ENCODE measurements around the gene NPAS2.

Gene NPAS2

DNA sequence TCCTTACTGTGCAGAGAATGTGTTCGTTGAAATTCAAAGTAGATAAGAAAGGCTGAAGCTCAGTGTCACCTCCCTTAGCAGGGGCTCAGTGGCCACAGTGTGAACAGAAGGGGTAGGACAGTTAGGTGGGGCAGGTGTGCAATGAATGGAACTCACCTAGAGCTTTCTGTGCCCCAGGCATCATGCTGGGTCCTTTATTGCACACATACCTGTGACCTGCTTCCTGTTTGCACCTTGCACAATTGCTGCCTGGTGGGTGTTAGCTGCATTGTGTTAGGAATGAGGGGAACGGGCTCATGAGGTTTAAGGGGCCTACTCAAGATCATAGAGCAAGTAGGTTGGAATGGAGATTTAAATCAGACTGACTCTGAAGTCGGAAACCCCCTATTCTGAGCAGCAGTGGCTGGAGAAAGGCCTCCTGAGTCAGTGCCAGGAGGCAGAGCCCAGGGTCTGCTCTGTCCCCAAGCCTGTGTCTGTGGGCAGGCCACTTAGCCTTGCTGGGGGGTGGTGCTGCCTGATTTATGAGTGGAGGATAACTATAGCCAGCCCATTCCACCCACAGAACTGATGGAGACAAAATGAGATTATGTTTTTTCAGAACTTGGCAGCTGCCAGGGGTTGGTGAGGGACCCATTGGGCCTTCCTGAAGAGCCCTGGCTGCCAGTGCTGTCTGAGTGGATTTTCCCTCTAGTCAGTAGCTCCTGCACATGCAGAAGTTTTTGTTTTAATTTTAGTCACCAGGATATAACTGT, 76.2 kb downstream of the NPAS2 start:
- TF ChIP-seq ZFX (IDR thresholded peaks at IDR 0.05), result no peak
- no peak for TF ChIP-seq CTCF (conservative IDR thresholded peaks at IDR 0.05)
- no peak overlapping the region for H3K27ac ChIP-seq

DNA sequence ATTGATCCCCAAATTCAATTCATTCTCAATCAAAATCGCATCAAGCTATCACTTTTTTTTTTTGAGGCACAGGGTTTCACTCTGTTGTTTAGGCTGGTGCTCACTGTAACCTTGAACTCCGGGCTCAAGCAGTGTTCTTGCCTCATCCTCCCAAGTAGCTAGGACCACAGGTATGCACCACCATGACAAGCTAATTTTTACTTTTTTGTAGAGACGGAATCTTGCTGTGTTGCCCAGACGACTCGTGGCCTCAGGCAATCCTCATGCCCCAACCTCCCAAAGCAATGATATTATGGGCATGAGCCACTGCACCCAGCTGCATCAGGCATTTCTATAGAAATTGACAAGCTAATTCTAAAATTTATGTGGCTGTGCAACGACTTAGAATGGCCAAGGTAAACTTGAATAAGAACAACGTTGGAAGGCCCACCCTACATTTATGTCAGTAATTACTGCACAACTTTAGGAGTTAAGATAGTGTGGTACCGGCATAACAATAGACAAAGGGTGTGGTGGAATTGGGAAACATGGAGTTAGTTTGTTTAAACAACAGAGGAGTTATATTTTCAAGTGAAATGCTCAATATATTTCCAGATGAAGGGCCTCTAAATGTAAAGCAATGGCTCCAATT, 78.2 kb downstream of the NPAS2 start:
- no peak overlapping the region for H3K27ac ChIP-seq
- no peak for TF ChIP-seq ZFX (IDR thresholded peaks at IDR 0.05)
- no peak for TF ChIP-seq CTCF (conservative IDR thresholded peaks at IDR 0.05)

DNA sequence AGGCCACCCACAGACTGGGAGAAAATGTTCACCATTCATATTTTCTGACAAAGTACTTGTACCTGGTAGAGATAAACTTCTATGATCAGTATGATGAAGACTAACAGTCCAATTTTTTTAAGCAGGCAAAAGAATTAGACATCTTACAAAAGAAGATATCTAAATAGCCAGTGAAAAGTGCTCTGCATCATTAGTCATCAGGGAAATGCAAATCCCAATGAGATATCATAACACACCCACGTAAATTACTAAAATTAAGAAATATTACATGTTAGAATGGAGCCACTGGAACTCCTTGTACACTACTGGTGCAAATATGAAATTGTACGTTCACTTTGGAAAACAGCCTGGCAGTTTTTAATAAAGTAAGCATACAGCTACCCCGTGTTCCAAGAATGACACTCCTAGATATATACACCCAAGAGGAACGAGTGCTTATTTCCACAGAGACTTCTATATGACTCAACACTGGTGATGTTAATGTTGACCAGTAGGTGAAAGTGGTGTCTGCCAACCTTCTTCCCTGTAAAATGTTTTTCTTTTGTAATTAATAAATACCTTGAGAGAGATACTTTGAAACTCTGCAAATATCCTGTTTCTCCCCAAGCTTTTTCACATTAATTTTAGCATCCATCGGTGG, 80.3 kb downstream of the NPAS2 start:
- TF ChIP-seq CTCF (conservative IDR thresholded peaks at IDR 0.05) (no peak), ZFX (IDR thresholded peaks at IDR 0.05) (no peak)

GRCh38 chr2:100902817-100903405, 83.0 kb downstream of the NPAS2 start:
- peak overlapping the region; percentile 75 for H3K27ac ChIP-seq
- TF ChIP-seq CTCF (conservative IDR thresholded peaks at IDR 0.05) (no peak), ZFX (IDR thresholded peaks at IDR 0.05) (no peak)

More for the DNA sequence above, 80.3 kb downstream of the NPAS2 start:
- H3K27ac ChIP-seq, result no peak overlapping the region

GRCh38 chr2:100903534-100904258, 83.8 kb downstream of the NPAS2 start:
- no peak for TF ChIP-seq CTCF (conservative IDR thresholded peaks at IDR 0.05)
- TF ChIP-seq ZFX (IDR thresholded peaks at IDR 0.05), result no peak
- H3K27ac ChIP-seq, result peak overlapping the region; percentile 75

DNA sequence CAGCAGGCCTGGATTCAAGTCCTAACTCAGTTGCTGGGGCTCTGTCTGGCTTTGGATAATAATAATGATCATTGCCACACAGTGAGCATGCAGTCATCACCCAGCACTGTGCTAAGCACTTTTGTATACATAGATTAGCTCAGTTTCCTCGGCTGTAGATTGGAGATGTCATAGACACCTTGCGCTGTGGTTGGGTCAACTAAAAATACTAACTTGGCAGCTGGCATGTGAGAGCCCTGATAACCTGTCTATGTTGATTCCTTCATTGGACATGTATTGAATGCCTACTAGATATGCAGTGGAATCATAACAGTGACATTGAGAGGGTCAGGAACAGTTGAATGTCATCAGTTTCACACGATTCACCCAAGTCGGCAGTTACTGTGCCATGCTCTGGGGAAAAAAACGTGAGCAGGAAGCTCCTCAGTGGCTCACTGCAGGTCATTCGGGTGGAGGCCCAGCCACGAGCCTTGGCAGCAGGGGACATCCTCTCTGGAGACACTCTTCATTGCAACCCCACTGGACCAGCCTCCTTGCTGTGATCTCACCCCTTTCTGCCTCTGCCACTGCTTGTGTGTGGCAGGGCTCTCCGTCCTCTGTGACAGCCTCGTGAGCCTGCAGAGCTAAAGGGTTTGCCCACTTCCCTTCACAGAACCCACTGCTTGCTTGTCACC, 85.3 kb downstream of the NPAS2 start:
- H3K27ac ChIP-seq, result no peak overlapping the region
- TF ChIP-seq CTCF (conservative IDR thresholded peaks at IDR 0.05) (no peak), ZFX (IDR thresholded peaks at IDR 0.05) (no peak)

Data from C4-2B (cell line).